ENCODE measurements around the gene RAI1.

- TF ChIP-seq CTCF (IDR thresholded peaks at IDR 0.05 in 8 of 11, conservative IDR thresholded peaks at IDR 0.05 in 3 of 11) (no peak), POLR2AphosphoS5 (IDR thresholded peaks at IDR 0.05) (no peak)
These were observed 90.4 kb downstream of the RAI1 start for GRCh38 chr17:17771498-17772201.

All from spleen (tissue), 7 donors.